PC-3 (cell line): ENCODE measurements around the gene POLR1A. TPM values are rescaled to one million over a fixed set of nuclear protein-coding genes. Genes with fewer than 3 reads are reported as not detected.

ENCODE experiments used
- ATAC-seq: fragments of 200-7000 bp; cut with Tn5 transposase; 2 replicates; pipeline ENCODE4 v1.9.1; 2020; ENCODE audit warnings: mild to moderate bottlenecking, moderate library complexity
- BruUV-seq: library from RNA; stranded (reverse); fragments of 400-500 nt; replicated peaks from 2 replicates; lab custom pipeline; 2021; lab: Mats Ljungman, UMichigan
- CTCF ChIA-PET: fragments of 300-600 bp; sonication (Branson Sonifier 250); formaldehyde crosslinking; loops from one replicate; lab custom pipeline; 2022; ENCODE audit warnings: antibody characterized with exemption; lab: Charles Lee
- POLR2A ChIA-PET: fragments of 300-600 bp; sonication (Branson Sonifier 250); formaldehyde crosslinking; loops from one replicate; lab custom pipeline; 2022; ENCODE audit warnings: antibody characterized with exemption; ENCODE audit not compliant: unreplicated experiment; lab: Charles Lee
- DNase-seq: peaks from one replicate; pipeline ENCODE4 v3.0.0-alpha.2; 2015
- H2AFZ ChIP-seq: fragments of 300-600 bp; sonication (generic); 2 replicates; pipeline ENCODE4 v1.6.0; 2016; ENCODE audit warnings: antibody characterized with exemption, low read length
- H3F3A ChIP-seq: fragments of 300-600 bp; sonication (generic); one replicate; pipeline ENCODE4 v1.6.0; 2017; ENCODE audit warnings: antibody characterized with exemption, low read length, control low read depth, mild to moderate bottlenecking; ENCODE audit not compliant: unreplicated experiment
- H3K27ac ChIP-seq: fragments of 300-600 bp; sonication (generic); 2 replicates; pipeline ENCODE4 v1.5.1; 2016; ENCODE audit warnings: mild to moderate bottlenecking, low read length
- H3K27me3 ChIP-seq: fragments of 300-600 bp; sonication (generic); 2 replicates; pipeline ENCODE4 v1.6.1; 2016; ENCODE audit warnings: low read length, mixed read lengths
- H3K36me3 ChIP-seq: fragments of 300-600 bp; sonication (generic); 2 replicates; pipeline ENCODE4 v1.6.1; 2016; ENCODE audit warnings: low read depth, mixed run types, low read length, mixed read lengths
- H3K4me1 ChIP-seq: fragments of 300-600 bp; sonication (generic); 2 replicates; pipeline ENCODE4 v1.5.1; 2016; ENCODE audit warnings: low read length; ENCODE audit not compliant: insufficient read depth
- H3K4me2 ChIP-seq: fragments of 300-600 bp; sonication (generic); 2 replicates; pipeline ENCODE4 v1.6.0; 2016; ENCODE audit warnings: low read length
- H3K4me3 ChIP-seq: fragments of 300-600 bp; sonication (generic); 2 replicates; pipeline ENCODE4 v1.5.1; 2016; ENCODE audit warnings: mild to moderate bottlenecking, low read length, mixed read lengths
- H3K79me2 ChIP-seq: fragments of 300-600 bp; sonication (generic); 2 replicates; pipeline ENCODE4 v1.6.1; 2017; ENCODE audit warnings: low read length, mixed read lengths
- H3K9ac ChIP-seq: fragments of 300-600 bp; sonication (generic); 2 replicates; pipeline ENCODE4 v1.6.0; 2016; ENCODE audit warnings: mild to moderate bottlenecking, low read length
- H3K9me2 ChIP-seq: fragments of 300-600 bp; sonication (generic); replicated peaks from 2 replicates; pipeline ENCODE4 v1.6.1; 2016; ENCODE audit warnings: mixed run types, low read length, mixed read lengths
- H3K9me3 ChIP-seq: fragments of 300-600 bp; sonication (generic); 2 replicates; pipeline ENCODE4 v1.6.1; 2016; ENCODE audit warnings: low read length, mixed read lengths
- H4K20me1 ChIP-seq: fragments of 300-600 bp; sonication (generic); 2 replicates; pipeline ENCODE4 v1.6.1; 2016; ENCODE audit warnings: low read length, mixed read lengths
- EZH2 ChIP-seq: fragments of 300-600 bp; sonication (generic); IDR thresholded peaks from one replicate; pipeline ENCODE4 v1.6.1; 2017; ENCODE audit warnings: antibody characterized with exemption, mild to moderate bottlenecking, low read length; ENCODE audit not compliant: unreplicated experiment
- EZH2phosphoT487 ChIP-seq: fragments of 300-600 bp; sonication (generic); IDR thresholded peaks from 2 replicates; pipeline ENCODE4 v1.6.1; 2018; ENCODE audit warnings: mild to moderate bottlenecking, antibody characterized with exemption, low read length, borderline replicate concordance
- intact Hi-C: fragments of 100-400 bp; cut with micrococcal nuclease; formaldehyde crosslinking; loops from 2 replicates; pipeline ENCODE4 v1.9.0; 2023
- total RNA-seq: library from RNA; depleted of rRNA; stranded (reverse); fragments of >200 nt; gene quantifications from 2 replicates; pipeline ENCODE4 v1.2.3, GENCODE V29; 2014
- TF ChIP-seq, protein P1 (sequence below): fragments of 300-600 bp; sonication (generic); conservative IDR thresholded peaks from 2 replicates; pipeline ENCODE4 v1.5.1; 2017; ENCODE audit warnings: antibody characterized with exemption, low read depth, mild to moderate bottlenecking, low read length

POLR1A gene
- total RNA-seq, 1 experiment from 2014 or later: 25.1 TPM

DNA sequence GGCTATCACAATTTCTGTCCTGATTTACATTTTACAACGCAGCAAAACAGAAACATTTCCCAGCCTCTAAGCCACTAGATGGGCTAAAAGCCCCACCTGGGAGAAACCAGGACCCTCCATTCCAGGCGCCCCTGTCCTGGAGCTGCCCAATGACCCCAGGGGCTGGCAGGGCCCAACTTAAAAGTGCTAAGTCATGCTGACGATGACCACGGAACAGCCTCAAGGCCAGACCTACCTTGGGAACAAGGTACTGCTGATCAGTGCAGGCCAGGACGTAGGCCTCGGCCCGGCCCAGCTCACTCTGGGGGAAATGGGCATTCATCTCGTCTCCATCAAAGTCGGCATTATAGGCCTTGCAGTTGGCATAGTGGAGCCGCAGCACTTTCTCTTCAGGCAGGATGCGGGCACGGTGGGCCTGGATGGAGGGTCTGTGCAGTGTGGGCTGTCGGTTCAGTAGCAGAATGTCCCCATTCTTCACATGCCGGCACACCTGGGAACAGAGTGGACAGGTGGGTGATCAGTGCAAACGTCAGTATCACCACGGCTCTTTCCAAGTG, 35.8 kb downstream of the POLR1A start:
- DNase-seq (no peak), ATAC-seq (no peak)
- no peaks in the 10 kb centered on the region for H3F3A ChIP-seq
- no peak overlapping the region for H3K27ac ChIP-seq
- H3K36me3 ChIP-seq: peaks cover 83% of the 10 kb centered on the region
- H3K4me2 ChIP-seq: no peak overlapping the region
- H3K9ac ChIP-seq: no peak overlapping the region
- TF ChIP-seq EZH2: no peak
- TF ChIP-seq, protein P1, sequence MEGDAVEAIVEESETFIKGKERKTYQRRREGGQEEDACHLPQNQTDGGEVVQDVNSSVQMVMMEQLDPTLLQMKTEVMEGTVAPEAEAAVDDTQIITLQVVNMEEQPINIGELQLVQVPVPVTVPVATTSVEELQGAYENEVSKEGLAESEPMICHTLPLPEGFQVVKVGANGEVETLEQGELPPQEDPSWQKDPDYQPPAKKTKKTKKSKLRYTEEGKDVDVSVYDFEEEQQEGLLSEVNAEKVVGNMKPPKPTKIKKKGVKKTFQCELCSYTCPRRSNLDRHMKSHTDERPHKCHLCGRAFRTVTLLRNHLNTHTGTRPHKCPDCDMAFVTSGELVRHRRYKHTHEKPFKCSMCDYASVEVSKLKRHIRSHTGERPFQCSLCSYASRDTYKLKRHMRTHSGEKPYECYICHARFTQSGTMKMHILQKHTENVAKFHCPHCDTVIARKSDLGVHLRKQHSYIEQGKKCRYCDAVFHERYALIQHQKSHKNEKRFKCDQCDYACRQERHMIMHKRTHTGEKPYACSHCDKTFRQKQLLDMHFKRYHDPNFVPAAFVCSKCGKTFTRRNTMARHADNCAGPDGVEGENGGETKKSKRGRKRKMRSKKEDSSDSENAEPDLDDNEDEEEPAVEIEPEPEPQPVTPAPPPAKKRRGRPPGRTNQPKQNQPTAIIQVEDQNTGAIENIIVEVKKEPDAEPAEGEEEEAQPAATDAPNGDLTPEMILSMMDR: no peak
- no peak for TF ChIP-seq EZH2phosphoT487
- no peaks in the 10 kb centered on the region for H4K20me1 ChIP-seq
- H3K9me2 ChIP-seq: no peaks in the 10 kb centered on the region
- CTCF ChIA-PET: no interaction called here
- H3K27me3 ChIP-seq: no peaks in the 10 kb centered on the region
- no peak overlapping the region for H3K4me3 ChIP-seq
- no peak overlapping the region for H2AFZ ChIP-seq
- H3K9me3 ChIP-seq: no peaks in the 10 kb centered on the region
- POLR2A ChIA-PET: no interaction called here
- 0 out of 2 replicates have a peak, but pooled peaks cover under 1% of the 10 kb centered on the region for H3K4me1 ChIP-seq
- no TSS peak for BruUV-seq
- intact Hi-C loops: no loop called here
- no peaks in the 10 kb centered on the region for H3K79me2 ChIP-seq

DNA sequence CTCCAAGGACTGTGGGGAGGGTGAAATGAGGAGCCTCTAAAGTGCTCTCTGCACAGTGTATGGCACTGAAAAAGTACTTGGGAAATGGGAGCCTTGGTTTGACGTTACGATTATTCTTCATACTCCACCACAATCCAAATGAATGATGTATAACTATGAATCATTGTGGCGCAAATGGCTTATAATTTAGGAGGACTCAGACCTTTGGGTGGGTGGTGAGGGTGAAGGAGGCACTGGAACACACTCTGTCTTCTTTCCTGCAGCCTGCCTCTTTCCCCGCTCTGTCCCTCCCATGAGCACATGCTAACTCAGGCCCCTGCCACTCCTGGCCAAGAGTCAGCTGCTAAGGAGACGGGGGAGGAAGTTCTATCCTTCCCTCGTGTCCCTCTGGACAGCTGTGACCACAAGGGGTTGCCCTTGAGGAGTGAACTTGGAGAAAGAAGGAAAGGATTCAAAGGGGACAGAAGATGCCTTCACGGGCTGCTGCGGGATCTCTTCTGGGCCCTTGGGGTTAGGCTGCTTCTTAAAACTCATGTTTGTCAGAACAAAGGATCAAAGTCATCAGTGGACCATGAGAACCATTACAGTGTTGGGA, 36.5 kb downstream of the POLR1A start:
- POLR2A ChIA-PET: no interaction called here
- intact Hi-C loops: no loop called here
- BruUV-seq: no TSS peak

More for the DNA sequence above, 36.5 kb downstream of the POLR1A start:
- CTCF ChIA-PET: no interaction called here
- no peaks in the 10 kb centered on the region for H4K20me1 ChIP-seq
- H3K27ac ChIP-seq: no peak overlapping the region
- no peaks in the 10 kb centered on the region for H3F3A ChIP-seq
- TF ChIP-seq, protein P1: no peak
- TF ChIP-seq EZH2phosphoT487 (no peak), EZH2 (no peak)
- H3K79me2 ChIP-seq: no peaks in the 10 kb centered on the region
- H3K9me3 ChIP-seq: no peaks in the 10 kb centered on the region
- no peaks in the 10 kb centered on the region for H3K9me2 ChIP-seq
- H3K36me3 ChIP-seq: peaks cover 83% of the 10 kb centered on the region
- no peak for DNase-seq
- no peak overlapping the region for H2AFZ ChIP-seq
- no peak overlapping the region for H3K9ac ChIP-seq
- H3K27me3 ChIP-seq: no peaks in the 10 kb centered on the region
- H3K4me3 ChIP-seq: no peak overlapping the region
- ATAC-seq: no peak
- peaks cover 7% of the 10 kb centered on the region; the same call in 1 of the 2 replicates for H3K4me1 ChIP-seq
- H3K4me2 ChIP-seq: no peak overlapping the region
